DOHH2 (cell line): ENCODE data around the gene QRICH2.

ENCODE experiments used
- H3F3A ChIP-seq: fragments of 200-600 bp; sonication (generic), shearing (Covaris generic); 2 replicates; pipeline ENCODE4 v1.6.0; 2016; ENCODE audit warnings: antibody characterized with exemption, mild to moderate bottlenecking; ENCODE audit not compliant: control insufficient read depth, insufficient read depth
- H3K27ac ChIP-seq: fragments of 200-600 bp; sonication (generic); 2 replicates; pipeline ENCODE4 v1.5.1; 2014; ENCODE audit warnings: low read depth, mild to moderate bottlenecking, low read length, moderate library complexity
- H3K27me3 ChIP-seq: fragments of 200-600 bp; sonication (generic); 2 replicates; pipeline ENCODE4 v1.6.1; 2014; ENCODE audit warnings: mild to moderate bottlenecking, low read length, mixed read lengths; ENCODE audit not compliant: control insufficient read depth
- H3K36me3 ChIP-seq: fragments of 200-600 bp; sonication (generic); 2 replicates; pipeline ENCODE4 v1.6.1; 2014; ENCODE audit warnings: mild to moderate bottlenecking, low read length, moderate library complexity, mixed read lengths; ENCODE audit not compliant: control insufficient read depth
- H3K4me1 ChIP-seq: fragments of 200-600 bp; sonication (generic); 2 replicates; pipeline ENCODE4 v1.6.1; 2014; ENCODE audit warnings: mild to moderate bottlenecking, low read length, mixed read lengths; ENCODE audit not compliant: control insufficient read depth
- H3K4me2 ChIP-seq: fragments of 200-600 bp; sonication (generic); 2 replicates; pipeline ENCODE4 v1.6.0; 2014; ENCODE audit warnings: mild to moderate bottlenecking, low read length, moderate library complexity
- H3K4me3 ChIP-seq: fragments of 200-600 bp; sonication (generic); 2 replicates; pipeline ENCODE4 v1.5.1; 2014; ENCODE audit warnings: mild to moderate bottlenecking, low read length, mixed read lengths
- H3K79me2 ChIP-seq: fragments of 200-600 bp; sonication (generic); 2 replicates; pipeline ENCODE4 v1.6.1; 2014; ENCODE audit warnings: mild to moderate bottlenecking, low read length, mixed read lengths; ENCODE audit not compliant: control insufficient read depth
- H3K9me2 ChIP-seq: fragments of 200-600 bp; sonication (generic); replicated peaks from 2 replicates; pipeline ENCODE4 v1.6.1; 2014; ENCODE audit warnings: mild to moderate bottlenecking, low read length, mixed read lengths; ENCODE audit not compliant: control insufficient read depth
- H3K9me3 ChIP-seq: fragments of 200-600 bp; sonication (generic); 2 replicates; pipeline ENCODE4 v1.6.1; 2014; ENCODE audit warnings: antibody characterized with exemption, low read length, mixed read lengths; ENCODE audit not compliant: control insufficient read depth, insufficient read depth
- H4K20me1 ChIP-seq: fragments of 200-600 bp; sonication (generic); 2 replicates; pipeline ENCODE4 v1.6.0; 2014; ENCODE audit warnings: low read depth, mild to moderate bottlenecking, antibody characterized with exemption, low read length, moderate library complexity; ENCODE audit not compliant: control insufficient read depth, insufficient read depth
- EZH2phosphoT487 ChIP-seq: fragments of 200-600 bp; sonication (generic); IDR thresholded peaks from 2 replicates; pipeline ENCODE4 v1.6.1; 2017; ENCODE audit warnings: borderline replicate concordance, mild to moderate bottlenecking, antibody characterized with exemption, low read length, moderate library complexity, mixed read lengths
- TF ChIP-seq, protein P1 (sequence below): fragments of 200-600 bp; sonication (generic); IDR thresholded peaks from one replicate; pipeline ENCODE4 v1.5.1; 2014; ENCODE audit warnings: antibody characterized with exemption, mild to moderate bottlenecking, low read depth, low read length; ENCODE audit not compliant: poor library complexity, severe bottlenecking

The QRICH2 gene

DNA sequence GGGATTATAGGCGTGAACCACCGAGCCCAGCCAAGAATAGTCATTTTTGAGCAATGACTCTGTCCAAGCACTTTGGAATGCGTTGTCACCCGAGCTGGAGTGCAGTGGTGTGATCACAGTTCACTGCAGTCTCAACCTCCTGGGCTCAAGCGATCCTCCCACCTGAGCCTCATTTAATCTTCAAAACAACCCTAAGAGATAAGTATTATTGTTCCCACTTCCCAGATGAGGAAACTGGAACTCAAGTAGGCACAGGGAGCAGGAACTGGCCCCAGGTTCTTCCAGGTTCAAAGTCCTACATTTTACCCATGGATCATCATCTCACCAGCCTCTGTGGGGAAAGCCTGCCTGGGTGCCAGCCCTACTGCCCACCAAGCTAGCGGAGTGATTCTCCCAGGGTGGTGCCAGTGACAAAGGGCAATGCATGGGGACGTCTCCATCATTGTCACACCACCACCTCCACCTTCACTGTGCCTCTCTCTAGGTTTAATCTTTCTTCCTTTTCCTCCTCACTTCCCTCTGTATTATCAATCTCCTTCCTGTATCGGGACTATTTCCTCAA, 56.5 kb downstream of the QRICH2 start:
- H3K27me3 ChIP-seq = peaks cover 1% of the 10 kb centered on the region; the same call in 1 of the 2 replicates
- peaks cover 15% of the 10 kb centered on the region for H3K4me1 ChIP-seq
- peak overlapping the region; percentile 32; the same call in 1 of the 2 replicates for H3K4me2 ChIP-seq
- no peak overlapping the region for H3K27ac ChIP-seq
- no peak overlapping the region for H3K4me3 ChIP-seq
- H3F3A ChIP-seq = no peaks in the 10 kb centered on the region
- no peaks in the 10 kb centered on the region for H3K79me2 ChIP-seq
- no peaks in the 10 kb centered on the region for H3K9me2 ChIP-seq
- H3K9me3 ChIP-seq = no peaks in the 10 kb centered on the region
- H4K20me1 ChIP-seq = no peaks in the 10 kb centered on the region
- H3K36me3 ChIP-seq = no peaks in the 10 kb centered on the region
- TF ChIP-seq EZH2phosphoT487 = no peak

DNA sequence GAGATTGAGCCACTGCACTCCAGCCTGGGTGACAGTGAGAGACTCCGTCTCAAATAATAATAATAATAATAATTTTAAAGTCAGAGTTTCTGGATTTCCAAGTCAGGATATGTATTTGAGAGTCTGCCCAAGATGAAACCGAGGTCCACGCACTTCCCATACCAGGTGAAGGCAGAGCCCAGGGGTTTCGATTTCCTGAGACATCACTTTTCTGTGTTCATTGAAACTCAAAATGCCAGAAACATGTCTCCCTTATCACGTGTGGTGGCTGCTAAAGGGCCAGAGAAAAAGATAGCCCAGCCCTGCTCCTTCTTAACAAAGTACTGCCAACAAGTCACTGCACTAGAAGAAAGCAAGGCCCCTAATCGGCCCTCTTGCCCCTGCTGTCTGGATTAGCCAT, 57.9 kb downstream of the QRICH2 start:
- Histone ChIP-seq H3K4me2 (no peak overlapping the region), H4K20me1 (no peaks in the 10 kb centered on the region), H3K36me3 (no peaks in the 10 kb centered on the region), H3K27ac (no peak overlapping the region), H3K9me2 (no peaks in the 10 kb centered on the region), H3K9me3 (no peaks in the 10 kb centered on the region), H3K79me2 (no peaks in the 10 kb centered on the region), H3K4me3 (no peak overlapping the region), H3K27me3 (peaks cover 4% of the 10 kb centered on the region; the same call in 1 of the 2 replicates), H3F3A (no peaks in the 10 kb centered on the region), H3K4me1 (peaks cover 19% of the 10 kb centered on the region)
- no peak for TF ChIP-seq EZH2phosphoT487
- TF ChIP-seq, protein P1, sequence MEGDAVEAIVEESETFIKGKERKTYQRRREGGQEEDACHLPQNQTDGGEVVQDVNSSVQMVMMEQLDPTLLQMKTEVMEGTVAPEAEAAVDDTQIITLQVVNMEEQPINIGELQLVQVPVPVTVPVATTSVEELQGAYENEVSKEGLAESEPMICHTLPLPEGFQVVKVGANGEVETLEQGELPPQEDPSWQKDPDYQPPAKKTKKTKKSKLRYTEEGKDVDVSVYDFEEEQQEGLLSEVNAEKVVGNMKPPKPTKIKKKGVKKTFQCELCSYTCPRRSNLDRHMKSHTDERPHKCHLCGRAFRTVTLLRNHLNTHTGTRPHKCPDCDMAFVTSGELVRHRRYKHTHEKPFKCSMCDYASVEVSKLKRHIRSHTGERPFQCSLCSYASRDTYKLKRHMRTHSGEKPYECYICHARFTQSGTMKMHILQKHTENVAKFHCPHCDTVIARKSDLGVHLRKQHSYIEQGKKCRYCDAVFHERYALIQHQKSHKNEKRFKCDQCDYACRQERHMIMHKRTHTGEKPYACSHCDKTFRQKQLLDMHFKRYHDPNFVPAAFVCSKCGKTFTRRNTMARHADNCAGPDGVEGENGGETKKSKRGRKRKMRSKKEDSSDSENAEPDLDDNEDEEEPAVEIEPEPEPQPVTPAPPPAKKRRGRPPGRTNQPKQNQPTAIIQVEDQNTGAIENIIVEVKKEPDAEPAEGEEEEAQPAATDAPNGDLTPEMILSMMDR = no peak

DNA sequence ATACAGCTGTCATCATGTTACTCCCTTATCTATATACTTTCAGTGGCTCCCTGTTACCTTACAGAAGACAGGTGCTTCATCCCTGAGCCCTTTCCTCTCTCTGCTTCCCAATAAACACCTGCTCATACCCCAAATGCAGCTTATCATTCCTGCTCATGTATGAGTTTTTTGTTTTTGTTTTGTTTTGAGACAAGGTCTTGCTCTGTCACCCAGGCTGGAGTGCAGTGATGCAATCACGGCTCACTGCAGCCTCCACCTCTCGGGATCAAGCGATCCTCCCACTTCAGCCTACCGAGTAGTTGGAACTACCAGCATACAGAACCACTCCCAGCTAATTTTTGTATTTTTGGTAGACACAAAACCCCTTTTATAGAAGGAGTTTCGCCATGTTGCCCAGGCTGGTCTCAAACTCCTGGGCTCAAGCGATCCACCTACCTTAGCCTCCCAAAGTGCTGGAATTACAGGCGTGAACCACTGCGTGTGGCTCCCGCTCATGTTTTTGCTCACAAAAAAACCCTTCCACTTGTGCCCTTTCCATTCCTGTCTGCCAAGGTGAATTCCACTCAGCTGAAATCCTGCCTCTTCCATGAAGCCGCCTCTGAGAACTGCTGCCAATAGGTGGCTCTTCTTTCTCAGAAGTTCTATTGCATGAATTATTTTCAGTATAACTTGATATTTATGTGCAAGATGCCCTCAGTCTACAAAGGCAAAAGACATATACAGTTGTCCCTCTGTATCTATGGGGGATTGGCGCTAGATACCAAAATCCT, 59.9 kb downstream of the QRICH2 start:
- H3K4me2 ChIP-seq = no peak overlapping the region
- no peaks in the 10 kb centered on the region for H3F3A ChIP-seq
- H3K9me2 ChIP-seq = no peaks in the 10 kb centered on the region
- no peak overlapping the region for H3K27ac ChIP-seq
- H3K4me3 ChIP-seq = no peak overlapping the region
- H4K20me1 ChIP-seq = no peaks in the 10 kb centered on the region
- TF ChIP-seq, protein P1 = peak; percentile 34
- TF ChIP-seq EZH2phosphoT487 = no peak
- H3K4me1 ChIP-seq = peaks cover 19% of the 10 kb centered on the region
- no peaks in the 10 kb centered on the region for H3K36me3 ChIP-seq
- H3K9me3 ChIP-seq = no peaks in the 10 kb centered on the region
- peaks cover 16% of the 10 kb centered on the region for H3K27me3 ChIP-seq
- no peaks in the 10 kb centered on the region for H3K79me2 ChIP-seq

DNA sequence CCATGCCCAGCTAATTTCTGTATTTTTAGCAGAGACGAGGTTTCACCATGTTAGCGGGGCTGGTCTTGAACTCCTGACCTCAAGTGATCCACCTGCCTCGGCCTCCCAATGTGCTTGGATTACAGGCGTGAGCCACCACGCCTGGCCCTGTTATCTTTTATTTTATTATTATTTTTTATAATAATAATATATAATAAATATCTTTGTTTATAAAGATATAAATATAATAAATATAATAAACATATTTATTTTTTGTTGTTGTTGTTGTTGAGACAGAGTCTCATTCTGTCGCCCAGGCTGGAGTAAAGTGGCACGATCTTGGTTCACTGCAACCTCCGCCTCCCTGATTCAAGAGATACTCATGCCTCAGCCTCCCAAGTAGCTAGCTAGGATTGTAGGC, 60.8 kb downstream of the QRICH2 start:
- no peaks in the 10 kb centered on the region for H3K36me3 ChIP-seq
- no peak overlapping the region for H3K27ac ChIP-seq
- peaks cover 23% of the 10 kb centered on the region for H3K27me3 ChIP-seq
- no peaks in the 10 kb centered on the region for H4K20me1 ChIP-seq
- peaks cover 12% of the 10 kb centered on the region for H3K4me1 ChIP-seq
- no peaks in the 10 kb centered on the region for H3K79me2 ChIP-seq
- H3K4me2 ChIP-seq = no peak overlapping the region
- TF ChIP-seq, protein P1 = no peak
- TF ChIP-seq EZH2phosphoT487 = no peak
- no peaks in the 10 kb centered on the region for H3F3A ChIP-seq
- H3K9me3 ChIP-seq = no peaks in the 10 kb centered on the region
- H3K9me2 ChIP-seq = no peaks in the 10 kb centered on the region
- H3K4me3 ChIP-seq = no peak overlapping the region
